HG03354 (cell line): ENCODE measurements around the gene PROX1.

ENCODE experiments used
- ATAC-seq: cut with Tn5 transposase; IDR thresholded peaks from one replicate; pipeline ENCODE4 v1.9.1; 2021; ENCODE audit warnings: mild to moderate bottlenecking; ENCODE audit not compliant: unreplicated experiment, poor library complexity, severe bottlenecking

PROX1 gene, protein sequence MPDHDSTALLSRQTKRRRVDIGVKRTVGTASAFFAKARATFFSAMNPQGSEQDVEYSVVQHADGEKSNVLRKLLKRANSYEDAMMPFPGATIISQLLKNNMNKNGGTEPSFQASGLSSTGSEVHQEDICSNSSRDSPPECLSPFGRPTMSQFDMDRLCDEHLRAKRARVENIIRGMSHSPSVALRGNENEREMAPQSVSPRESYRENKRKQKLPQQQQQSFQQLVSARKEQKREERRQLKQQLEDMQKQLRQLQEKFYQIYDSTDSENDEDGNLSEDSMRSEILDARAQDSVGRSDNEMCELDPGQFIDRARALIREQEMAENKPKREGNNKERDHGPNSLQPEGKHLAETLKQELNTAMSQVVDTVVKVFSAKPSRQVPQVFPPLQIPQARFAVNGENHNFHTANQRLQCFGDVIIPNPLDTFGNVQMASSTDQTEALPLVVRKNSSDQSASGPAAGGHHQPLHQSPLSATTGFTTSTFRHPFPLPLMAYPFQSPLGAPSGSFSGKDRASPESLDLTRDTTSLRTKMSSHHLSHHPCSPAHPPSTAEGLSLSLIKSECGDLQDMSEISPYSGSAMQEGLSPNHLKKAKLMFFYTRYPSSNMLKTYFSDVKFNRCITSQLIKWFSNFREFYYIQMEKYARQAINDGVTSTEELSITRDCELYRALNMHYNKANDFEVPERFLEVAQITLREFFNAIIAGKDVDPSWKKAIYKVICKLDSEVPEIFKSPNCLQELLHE

GRCh38 chr1:213987927-213988506 lies at the start of gene PROX1:
Gene PROX1 (plus strand): TSS chr1:213987973. CDS start chr1:213996536, 8,563 bp downstream.
- ATAC-seq: no peak

DNA sequence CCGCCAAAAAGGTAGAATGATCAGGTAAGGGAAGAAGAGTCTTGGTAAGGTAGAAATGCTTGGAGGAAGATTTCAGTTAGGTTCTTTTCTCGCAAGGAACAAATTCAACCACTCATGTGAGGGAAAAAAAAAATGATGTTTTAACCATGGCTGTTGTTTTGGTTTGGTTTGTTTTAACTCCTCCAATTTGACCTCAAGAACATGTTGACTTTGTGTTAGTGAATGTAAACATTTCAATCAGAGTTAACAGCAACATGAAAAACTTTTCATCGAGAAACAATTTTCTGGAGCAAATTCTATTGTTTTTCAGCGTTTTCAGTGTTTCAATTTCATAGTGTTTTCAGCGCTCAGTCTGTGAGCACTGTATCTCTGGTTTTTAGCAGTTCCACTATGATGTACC lies 49.0 kb upstream of the PROX1 start:
- no peak for ATAC-seq

- ATAC-seq: no peak
Observed at GRCh38 chr1:213939888-213940287, 47.9 kb upstream of the PROX1 start.

DNA sequence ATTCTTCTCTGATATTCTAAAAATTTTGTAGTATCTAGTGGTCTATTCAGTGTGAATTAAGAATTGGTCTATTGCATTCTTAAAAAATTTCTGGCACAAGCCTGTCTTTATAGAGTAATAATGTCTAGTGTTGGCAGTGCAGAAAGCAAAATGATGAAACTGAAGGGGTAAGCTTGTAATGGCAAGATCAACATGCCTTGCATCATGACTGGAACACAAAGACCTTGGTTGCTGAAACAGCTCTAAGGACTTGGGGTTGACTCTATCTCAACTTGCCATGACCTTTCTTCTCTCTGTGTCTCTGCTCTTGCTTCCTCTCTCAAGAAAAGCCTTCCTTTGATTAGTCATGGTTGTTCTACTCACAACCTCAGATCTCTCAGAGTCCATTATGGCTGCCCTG lies 46.8 kb upstream of the PROX1 start:
- ATAC-seq: no peak

GRCh38 chr1:213942061-213942460 lies 45.7 kb upstream of the PROX1 start:
- no peak for ATAC-seq

- ATAC-seq: no peak
Observed at GRCh38 chr1:213947200-213947801, 40.5 kb upstream of the PROX1 start.

GRCh38 chr1:213951876-213952275 lies 35.9 kb upstream of the PROX1 start:
- no peak for ATAC-seq

GRCh38 chr1:213953806-213954205 lies 34.0 kb upstream of the PROX1 start:
- no peak for ATAC-seq

DNA sequence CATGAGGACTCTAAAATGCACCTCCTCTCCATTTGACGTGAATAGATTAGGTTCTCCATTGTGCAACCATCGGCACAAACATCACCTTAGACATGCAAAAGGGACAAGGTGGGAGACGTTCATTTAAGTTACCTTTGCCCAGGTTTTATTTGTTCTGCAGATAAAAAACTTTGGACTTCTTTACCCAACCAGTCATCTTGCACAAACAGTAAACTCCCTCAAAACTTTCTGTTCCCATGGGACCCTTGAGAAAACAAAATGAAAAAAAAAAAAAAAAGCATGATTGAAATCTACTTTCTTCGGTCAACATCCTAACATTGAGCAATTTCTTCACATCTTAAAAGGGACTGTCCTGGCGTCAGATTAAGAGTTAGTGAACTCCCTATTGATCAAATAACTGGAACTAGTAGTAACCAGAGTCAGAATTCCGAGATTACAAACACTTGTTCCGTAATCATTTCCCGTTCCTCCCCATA lies 31.4 kb upstream of the PROX1 start:
- ATAC-seq: no peak

- no peak for ATAC-seq
Observed at GRCh38 chr1:213958346-213958745, 29.4 kb upstream of the PROX1 start.

DNA sequence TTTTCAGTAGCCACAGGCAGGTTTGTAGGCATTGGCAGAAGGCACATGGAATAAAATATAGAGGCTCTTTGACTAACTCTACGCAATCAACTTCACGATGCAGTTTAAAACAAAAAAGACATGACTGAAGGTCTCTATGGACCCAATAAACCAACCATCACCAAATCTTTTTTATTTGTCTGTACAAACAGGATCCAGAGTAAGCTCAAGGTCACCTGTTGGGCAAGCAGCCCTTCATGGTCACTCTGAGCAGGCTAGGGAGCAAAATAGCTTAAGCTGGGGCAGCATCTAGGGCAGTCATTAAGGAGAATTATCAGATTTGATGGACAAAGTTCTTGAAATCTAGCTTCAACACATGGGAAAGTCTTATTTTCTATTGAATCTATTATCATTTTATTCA lies 26.8 kb upstream of the PROX1 start:
- no peak for ATAC-seq

DNA sequence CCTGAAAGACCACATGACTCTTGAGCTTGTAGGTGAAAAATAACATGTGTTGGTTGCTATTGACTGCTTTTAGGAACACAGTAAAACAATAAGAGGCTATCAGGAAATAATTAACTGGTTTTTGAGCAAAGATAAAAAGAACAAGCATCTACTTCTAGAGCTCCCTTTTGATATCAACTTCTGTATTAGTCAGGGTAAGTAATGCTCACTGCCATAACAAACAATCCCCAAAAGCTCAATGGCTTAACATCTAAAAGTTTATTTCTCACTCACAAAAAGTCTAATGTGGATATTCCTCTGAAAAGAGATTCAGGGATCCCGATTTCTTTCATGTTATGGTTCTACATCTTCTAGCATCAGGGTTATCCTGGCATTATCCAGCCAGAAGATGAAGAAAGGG lies 25.3 kb upstream of the PROX1 start:
- no peak for ATAC-seq

DNA sequence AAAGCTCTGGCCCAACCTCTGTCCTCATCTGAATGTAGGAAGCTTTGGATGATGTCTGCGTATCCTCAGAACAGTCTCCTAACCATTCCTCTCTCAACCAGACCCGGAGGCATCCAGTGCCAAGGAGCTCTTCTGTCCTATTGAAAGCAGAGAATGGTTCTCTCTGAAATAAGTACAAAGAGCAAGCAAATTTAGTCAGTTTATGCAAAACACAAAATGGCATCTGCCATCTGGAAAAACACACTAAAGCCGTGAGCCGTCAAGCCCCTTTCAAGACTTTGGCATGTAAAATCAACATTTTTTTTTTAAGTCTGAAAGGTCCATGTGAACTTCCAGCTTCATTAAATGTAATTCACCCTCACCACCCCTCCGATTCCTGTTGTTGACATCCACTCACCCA lies 21.7 kb upstream of the PROX1 start:
- ATAC-seq: no peak

- no peak for ATAC-seq
Observed at GRCh38 chr1:213968146-213968825, 19.5 kb upstream of the PROX1 start.

GRCh38 chr1:213969958-213970555 lies 17.7 kb upstream of the PROX1 start:
- no peak for ATAC-seq

GRCh38 chr1:213972141-213972540 lies 15.6 kb upstream of the PROX1 start:
- ATAC-seq: no peak

DNA sequence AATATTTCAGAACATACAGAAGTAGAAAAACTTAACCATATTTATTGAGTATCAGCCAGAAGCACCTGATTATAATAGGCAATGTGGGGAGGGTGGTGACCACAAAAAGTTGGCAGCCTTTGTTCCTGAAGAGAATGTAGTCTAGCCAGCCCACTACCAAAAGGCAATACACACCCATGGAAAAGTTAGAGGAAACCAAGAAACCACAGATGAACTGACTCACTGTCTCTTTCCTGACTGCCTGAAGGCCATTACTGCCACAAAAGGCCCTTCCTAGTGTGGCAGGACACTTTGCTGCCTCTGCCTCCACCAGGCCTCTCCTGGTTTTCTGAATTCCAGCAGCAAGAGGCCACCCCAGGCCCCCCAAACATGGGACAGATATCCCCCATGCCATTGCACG lies 14.6 kb upstream of the PROX1 start:
- ATAC-seq: no peak

DNA sequence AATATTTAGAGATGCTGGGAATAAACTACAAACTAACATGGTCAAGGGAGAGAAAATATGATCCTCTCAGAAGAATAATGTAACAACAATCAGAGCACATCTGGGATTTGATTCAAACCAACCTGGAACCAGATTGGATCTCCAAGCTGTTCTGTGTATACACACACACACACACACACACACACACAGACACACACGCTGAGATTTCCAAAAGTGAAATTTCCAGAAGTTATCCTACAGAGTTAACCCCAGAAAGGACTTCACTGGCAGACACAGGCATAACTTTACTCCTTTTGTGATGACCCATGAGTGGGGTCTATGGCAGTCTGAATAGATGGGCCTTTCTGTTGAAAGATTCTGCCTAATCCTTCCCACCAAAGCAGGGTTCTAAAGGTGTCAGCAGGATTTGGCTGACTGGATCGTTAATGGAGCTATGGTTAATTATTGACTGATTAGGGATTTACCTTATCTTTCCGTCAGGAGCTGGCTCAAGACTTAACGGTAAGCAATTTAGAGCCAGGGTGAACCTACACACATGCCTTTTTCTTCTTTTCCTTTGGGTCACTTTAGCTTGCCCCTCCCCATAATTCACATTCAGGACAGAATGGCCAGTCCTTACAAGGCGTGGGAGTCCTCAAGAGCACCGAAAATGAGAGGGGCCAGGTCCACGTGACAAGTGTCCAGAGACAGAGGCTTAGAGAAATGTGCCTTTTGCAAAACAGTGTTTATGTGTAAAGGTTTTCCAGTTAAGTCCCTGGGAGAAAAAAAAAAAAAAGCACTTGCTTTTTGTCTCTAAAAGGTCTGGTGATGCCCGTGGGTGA lies 10.9 kb upstream of the PROX1 start:
- no peak for ATAC-seq

- ATAC-seq: no peak
Observed at GRCh38 chr1:213977486-213977842, 10.3 kb upstream of the PROX1 start.
